Left renal cortex interstitium (tissue), 4 donors: ENCODE data around the gene KCND2. TPM values are rescaled to one million over a fixed set of nuclear protein-coding genes. Genes with fewer than 3 reads are reported as not detected.

Source experiments
- DNase-seq, 4 donors: peaks; one replicate each; pipeline ENCODE4 v3.0.0-alpha.2; 2013; ENCODE audit warnings: low read depth in 4 of 4, low spot score in 2 of 4, missing footprints in 1 of 4
- polyA plus RNA-seq, 4 donors: library from polyadenylated mRNA; unstranded; fragments of 120-200 nt; gene quantifications; one replicate each; pipeline ENCODE4 v1.2.1, GENCODE V29; 2013; ENCODE audit not compliant: insufficient read length in 4 of 4

Gene KCND2
- polyA plus RNA-seq, 4 donors = 1.5 to 2.0 (median 1.8) TPM

- no peak for DNase-seq
Measured at GRCh38 chr7:120793213-120793936, 520.4 kb downstream of the KCND2 start.

GRCh38 chr7:120794106-120794729 lies 521.2 kb downstream of the KCND2 start:
- DNase-seq = no peak

GRCh38 chr7:120797026-120797645 lies 524.2 kb downstream of the KCND2 start:
- DNase-seq = no peak

GRCh38 chr7:120799147-120799546 lies 526.2 kb downstream of the KCND2 start:
- DNase-seq = no peak
